Measurements from ENCODE around the gene PCNX3.
"Not testable (repeated sequence)": the region's sequence is repeated elsewhere in the genome, so short reads cannot be mapped to it uniquely, and the experiment has no call there.

GRCh38 chr11:65683480-65683879 lies 67.9 kb downstream of the PCNX3 start:
- TF ChIP-seq POLR2A (IDR thresholded peaks at IDR 0.05; ENCODE audit: low read depth, low read length); TAF1 (IDR thresholded peaks at IDR 0.05; ENCODE audit: low read depth, low read length); POLR2AphosphoS5 (IDR thresholded peaks at IDR 0.05; ENCODE audit: low read depth, low read length); PAX5 (IDR thresholded peaks at IDR 0.05; ENCODE audit: insufficient read depth, low read length, severe bottlenecking); SPI1 (IDR thresholded peaks at IDR 0.05; ENCODE audit: low read depth, low read length): not testable (repeated sequence)
